Measurements from ENCODE around the gene MDGA2.

GRCh38 chr14:47345016-47345415 is 330.4 kb downstream of the MDGA2 start:
- TF ChIP-seq POLR2A (IDR thresholded peaks at IDR 0.05), result no peak
- TF ChIP-seq CTCF (IDR thresholded peaks at IDR 0.05), result no peak

All from Peyer's patch (tissue), 4 donors.